ENCODE results near the gene MNDA. TPM values are rescaled to one million over a fixed set of nuclear protein-coding genes. Genes with fewer than 3 reads are reported as not detected.

Gene MNDA
- polyA plus RNA-seq (ENCODE audit: insufficient read depth in 1 of 5, insufficient read length in 5 of 5, low replicate concordance in 1 of 5), result 1 to 10 TPM; 4.3 to 6.9 (median 4.8) TPM
- long read RNA-seq, donor 1, partial matches to known transcripts, result 0 of 1 reads
- long read RNA-seq, donor 1, other reads (novel, unspliced or antisense), result 0 of 1 reads
- long read RNA-seq, donor 2, partial matches to known transcripts, result 0 of 1 reads
- long read RNA-seq, donor 2, other reads (novel, unspliced or antisense), result 0 of 1 reads
- long read RNA-seq, donor 3, partial matches to known transcripts, result 0 of 2 reads
- long read RNA-seq, donor 3, other reads (novel, unspliced or antisense), result 0 of 2 reads
- long read RNA-seq, donor 4, result 0 reads
- long read RNA-seq, donor 5, partial matches to known transcripts, result 0 of 3 reads
- long read RNA-seq, donor 5, other reads (novel, unspliced or antisense), result 0 of 3 reads
- long read RNA-seq, donor 6, partial matches to known transcripts, result 0 of 2 reads
- long read RNA-seq, donor 6, other reads (novel, unspliced or antisense), result 0 of 2 reads
- long read RNA-seq, donor 7, result 0 reads
- long read RNA-seq, donor 8, partial matches to known transcripts, result 0 of 1 reads
- long read RNA-seq, donor 8, other reads (novel, unspliced or antisense), result 0 of 1 reads

GRCh38 chr1:158830904-158831507 is at the start of gene MNDA:
Gene MNDA (plus strand): TSS chr1:158831351. CDS start chr1:158842154, 10,803 bp downstream.
- DNase-seq, result no peak

DNA sequence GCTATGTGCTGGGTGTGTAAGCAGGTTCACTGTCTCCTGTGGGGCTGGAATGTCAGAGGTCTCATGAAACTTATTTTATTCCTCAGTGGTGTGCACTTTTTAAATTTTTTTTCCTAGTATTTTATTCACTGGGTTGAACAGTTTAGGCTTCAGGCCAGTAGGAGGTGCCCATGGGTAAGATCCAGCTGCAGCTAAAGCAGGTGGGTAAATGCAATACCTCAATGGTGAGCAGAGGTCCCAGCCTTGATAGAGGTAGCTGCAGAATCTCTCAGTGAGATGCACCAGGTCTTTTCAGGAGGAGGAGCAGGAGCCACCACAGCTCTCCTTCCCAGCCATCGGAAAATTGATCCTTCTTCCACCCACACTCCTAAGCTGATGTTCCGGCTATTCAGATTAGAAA is 37.5 kb upstream of the MNDA start:
- no peak for DNase-seq

- DNase-seq, result no peak
Observed at GRCh38 chr1:158794247-158794646, 36.9 kb upstream of the MNDA start.

- DNase-seq, result no peak
Observed at GRCh38 chr1:158798531-158798930, 32.6 kb upstream of the MNDA start.

GRCh38 chr1:158799689-158800088 is 31.5 kb upstream of the MNDA start:
- no peak for DNase-seq

DNA sequence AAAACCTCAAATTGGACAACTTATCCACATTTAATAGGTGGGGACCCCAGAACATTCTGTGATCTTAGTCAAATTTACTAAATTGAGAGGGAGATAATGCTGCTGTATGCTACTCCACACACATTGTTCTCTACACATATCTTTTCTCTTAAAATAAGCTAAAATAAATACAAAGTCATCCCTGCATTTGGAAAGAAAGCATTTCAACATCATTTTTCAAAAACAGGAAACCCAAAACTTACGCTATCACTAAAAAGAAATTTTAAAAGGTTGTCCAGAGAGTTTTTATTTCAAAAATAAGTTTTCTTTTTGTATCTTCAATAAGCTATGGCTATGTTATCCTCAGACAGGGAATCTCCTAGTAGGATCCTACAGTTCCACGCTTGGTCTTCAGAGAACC is 30.6 kb upstream of the MNDA start:
- no peak for DNase-seq

DNA sequence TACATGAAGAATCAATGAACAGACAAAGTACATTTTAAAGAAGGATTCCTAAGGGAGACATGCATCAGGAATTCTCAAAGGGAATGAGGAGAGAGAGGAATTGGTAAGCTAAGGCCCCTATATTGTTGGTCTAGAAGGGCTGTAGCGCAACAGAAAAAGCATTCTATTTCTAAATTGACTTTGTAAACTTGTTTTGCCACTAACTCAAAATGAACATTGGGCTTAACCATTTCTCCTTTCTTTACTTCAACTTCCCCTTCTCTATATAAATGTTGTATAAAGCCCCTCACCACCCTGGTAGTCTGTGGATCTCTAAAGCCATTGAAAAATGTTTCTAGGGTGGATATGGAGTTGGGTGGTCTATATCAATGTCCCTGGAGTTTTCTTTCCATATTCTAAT is 29.8 kb upstream of the MNDA start:
- no peak for DNase-seq

- no peak for DNase-seq
Observed at GRCh38 chr1:158803678-158804077, 27.5 kb upstream of the MNDA start.

DNA sequence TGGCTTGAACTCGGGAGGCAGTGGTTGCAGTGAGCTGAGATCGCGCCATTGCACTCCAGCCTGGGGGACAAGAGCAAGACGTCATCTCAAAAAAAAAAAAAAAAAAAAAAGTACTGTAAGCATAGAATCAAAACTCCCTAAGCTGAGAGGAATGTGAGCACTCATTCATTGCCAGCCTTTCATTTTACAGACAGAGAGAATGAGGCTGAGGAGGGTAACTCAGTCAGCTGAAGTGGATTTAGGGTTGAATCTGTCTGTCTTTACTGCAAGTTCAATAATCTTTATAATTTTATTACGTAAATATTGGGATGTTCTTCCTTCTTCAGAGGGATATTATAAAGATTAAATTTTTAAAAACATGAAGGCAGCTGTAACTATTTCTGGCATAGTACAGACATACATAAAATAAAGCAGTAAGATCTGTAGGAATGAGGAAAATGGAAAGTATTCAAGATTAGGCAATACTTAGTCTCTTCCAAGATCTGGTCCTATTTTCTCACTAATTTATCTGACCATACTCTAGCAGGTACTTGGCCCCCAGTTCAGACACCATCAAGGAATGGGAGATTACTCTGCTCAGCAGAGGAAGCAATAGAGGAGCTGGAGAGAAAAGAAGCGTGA is 24.1 kb upstream of the MNDA start:
- no peak for DNase-seq

GRCh38 chr1:158809256-158809655 is 21.9 kb upstream of the MNDA start:
- DNase-seq, result no peak

DNA sequence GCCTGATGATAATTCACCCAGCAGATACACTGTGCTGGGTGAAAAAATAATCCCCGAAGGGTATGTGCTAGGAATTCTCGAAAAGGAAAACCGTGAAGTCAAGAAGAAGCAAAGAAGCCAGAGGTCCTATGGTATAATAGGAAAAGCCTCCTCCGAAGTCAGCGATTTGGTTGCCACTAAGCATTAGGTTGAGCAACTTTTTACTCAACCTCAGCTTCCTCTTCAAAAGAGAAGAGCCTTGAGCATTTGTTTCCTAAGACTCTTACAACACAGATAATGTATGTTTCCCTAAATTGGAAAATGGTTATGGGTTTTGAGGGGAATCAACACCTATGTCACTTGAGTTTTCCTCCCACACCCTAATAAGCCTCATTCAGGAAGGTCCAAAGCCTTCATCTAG is 21.3 kb upstream of the MNDA start:
- no peak for DNase-seq

- DNase-seq, result no peak
Observed at GRCh38 chr1:158810311-158810710, 20.8 kb upstream of the MNDA start.

- DNase-seq, result no peak
Observed at GRCh38 chr1:158812336-158812735, 18.8 kb upstream of the MNDA start.

GRCh38 chr1:158813164-158813563 is 18.0 kb upstream of the MNDA start:
- DNase-seq, result no peak

DNA sequence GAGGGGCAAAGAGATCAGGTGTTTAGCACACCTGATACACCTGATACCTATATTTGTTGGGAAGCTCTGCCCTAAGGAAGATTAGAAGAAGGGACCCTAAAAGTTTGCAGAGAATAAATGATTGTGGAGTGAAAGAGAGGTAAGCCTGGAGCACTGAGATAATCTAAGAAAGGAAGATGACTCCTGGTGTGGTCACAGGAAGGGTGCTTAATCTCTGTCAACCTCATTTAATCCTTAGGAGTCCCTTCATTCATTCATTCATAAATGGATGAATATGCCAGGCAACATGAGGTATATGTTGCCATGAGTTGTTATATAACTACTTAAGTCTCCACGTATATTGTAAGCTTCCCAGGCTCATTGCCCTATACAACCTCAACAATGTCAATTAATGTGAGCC is 16.2 kb upstream of the MNDA start:
- no peak for DNase-seq

- no peak for DNase-seq
Observed at GRCh38 chr1:158818560-158818959, 12.6 kb upstream of the MNDA start.

DNA sequence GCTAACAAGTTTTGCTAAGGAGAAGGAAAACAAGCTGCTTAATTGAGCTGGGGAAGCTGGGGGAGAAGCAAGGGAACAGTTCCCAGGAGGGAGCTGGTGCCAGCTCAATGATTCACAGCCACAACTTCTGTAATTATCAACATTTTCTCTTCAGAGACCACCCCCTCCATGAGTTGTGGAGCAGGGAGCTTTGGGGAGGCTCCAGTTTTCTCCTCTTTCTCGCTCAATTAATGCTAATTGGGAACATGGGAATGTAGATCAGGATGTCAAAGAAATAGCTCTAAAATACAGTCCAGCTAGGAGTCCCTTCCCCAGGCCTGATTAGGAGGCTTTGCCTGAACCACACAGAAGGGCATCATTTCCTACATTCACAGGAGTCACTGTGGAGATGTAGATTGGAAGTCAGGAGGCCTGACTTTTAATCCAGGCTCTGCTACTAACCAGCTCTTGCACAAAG is 12.1 kb upstream of the MNDA start:
- DNase-seq, result no peak

DNA sequence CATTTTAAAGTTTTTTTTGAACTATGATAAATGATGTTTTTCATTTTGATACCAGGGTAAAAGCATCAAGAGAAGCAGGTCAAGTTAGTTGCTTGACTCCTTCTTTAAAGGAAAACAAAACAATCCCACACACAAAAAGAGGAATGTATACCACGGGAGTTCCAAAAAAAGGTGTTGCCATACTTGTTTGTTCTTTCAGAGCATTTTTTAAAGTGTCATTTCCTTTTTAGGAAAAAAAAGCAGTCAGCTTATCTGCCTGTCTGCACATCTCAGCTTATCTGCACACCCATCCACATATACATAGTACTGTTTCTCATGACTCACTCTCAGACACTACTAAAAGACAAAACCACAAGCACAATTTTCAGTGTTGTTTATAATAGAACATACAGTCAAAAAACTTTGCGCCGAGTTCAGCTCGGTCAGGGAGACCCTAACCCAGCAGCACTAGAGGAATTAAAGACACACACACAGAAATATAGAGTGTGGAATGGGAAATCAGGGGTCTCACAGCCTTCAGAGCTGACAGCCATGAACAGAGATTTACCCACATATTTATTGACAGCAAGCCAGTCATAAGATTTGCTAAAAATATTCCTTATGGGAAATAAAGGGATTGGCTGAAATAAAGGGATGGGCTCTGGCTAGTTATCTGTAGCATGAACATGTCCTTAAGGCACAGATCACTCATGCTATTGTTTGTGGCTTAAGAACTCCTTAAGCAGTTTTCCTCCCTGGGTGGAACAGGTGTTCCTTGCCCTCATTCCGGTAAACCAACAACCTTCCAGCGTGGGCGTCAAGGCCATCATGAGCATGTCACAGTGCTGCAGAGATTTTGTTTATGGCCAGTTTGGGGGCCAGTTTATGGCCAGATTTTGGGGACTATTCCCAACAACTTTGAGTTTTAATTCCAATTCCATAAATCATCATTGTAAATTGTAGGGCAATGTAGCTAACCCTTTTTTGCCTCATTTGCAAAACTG is 11.4 kb upstream of the MNDA start:
- DNase-seq, result no peak

DNA sequence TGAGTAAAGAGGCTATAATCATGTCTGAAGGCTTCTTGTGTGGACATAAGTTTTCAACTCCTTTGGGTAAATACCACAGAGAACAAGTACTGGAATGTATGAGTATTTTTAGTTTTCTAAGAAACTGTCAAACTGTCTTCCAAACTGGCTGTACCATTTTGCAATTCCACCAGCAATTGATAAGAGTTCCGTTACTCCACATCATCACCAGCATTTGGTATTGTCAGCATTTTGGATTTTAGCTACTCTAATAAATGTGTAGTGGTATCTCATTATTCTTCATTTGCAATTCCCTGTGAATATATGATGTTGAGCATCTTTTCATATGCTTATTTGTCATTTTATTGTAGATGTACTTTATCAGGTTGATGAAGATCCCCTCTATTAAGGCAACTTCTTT is 9.4 kb upstream of the MNDA start:
- DNase-seq, result no peak

DNA sequence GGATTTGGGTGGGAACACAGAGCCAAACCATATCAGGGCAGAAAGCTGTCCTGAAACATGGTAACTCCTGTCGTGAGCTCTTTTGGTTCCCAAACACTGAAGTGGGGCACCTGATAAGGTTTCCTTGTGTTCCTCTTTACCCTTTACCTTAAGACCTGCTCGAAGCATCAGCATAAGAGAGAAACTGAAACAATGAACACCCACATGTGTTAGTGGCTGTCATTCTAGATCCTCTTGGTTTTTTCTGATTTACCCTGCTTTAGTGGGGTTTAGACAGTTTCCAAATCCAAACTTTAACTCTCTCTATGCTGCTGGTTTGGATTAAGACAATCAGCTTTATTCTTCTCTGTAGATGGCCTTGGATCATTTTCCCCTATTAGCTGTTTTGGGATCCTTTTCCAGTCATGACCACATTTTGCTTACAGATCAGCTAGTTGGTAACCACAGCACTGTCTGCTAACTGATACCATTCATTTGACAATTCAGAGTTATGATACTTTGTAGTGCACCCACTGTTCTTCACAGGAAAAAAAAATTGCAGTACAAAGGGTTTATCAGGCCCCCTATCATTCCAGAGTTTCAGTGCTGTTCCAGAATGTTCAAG is 975 bp upstream of the MNDA start:
- no peak for DNase-seq

GRCh38 chr1:158833264-158833663 is 2.1 kb downstream of the MNDA start:
- no peak for DNase-seq
